Measurements from ENCODE around the gene ITGA1.
"Not testable (repeated sequence)": the region's sequence is repeated elsewhere in the genome, so short reads cannot be mapped to it uniquely, and the experiment has no call there.

The ITGA1 gene

GRCh38 chr5:52861368-52861767 lies 73.7 kb downstream of the ITGA1 start:
- in situ Hi-C loops (cut with MboI; ENCODE audit: low sequenced_read_pairs) = no loop called here

DNA sequence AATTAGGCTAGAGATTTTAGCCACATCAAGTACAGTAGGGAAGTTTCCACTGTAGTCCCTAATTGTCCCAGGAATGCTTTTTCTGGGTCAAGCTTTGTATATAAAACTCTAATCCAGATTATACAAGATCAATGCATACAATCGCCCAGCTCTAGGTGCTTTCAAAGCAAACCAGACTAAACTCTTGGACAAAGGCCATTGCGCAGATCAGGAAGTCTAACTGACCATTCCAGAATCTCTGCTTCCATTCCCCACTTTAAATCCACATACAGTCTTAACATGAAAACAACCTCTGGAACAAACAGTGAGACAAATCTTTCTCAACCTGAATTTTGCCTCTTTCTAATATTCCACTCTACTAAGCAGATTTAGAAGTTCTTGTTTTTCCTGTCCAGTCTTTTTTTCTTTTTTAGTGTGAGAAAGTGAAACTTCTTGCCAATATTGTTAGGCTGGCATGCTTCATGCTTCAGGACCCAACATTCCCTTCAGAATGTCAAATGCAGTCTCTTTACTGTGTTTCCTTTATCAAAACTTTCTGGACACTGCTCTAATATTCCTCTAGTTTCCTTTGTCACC lies 76.1 kb downstream of the ITGA1 start:
- in situ Hi-C loops (cut with MboI; ENCODE audit: low sequenced_read_pairs) = no loop called here

GRCh38 chr5:52864371-52864770 lies 76.7 kb downstream of the ITGA1 start:
- in situ Hi-C loops (cut with MboI; ENCODE audit: low sequenced_read_pairs) = no loop called here

DNA sequence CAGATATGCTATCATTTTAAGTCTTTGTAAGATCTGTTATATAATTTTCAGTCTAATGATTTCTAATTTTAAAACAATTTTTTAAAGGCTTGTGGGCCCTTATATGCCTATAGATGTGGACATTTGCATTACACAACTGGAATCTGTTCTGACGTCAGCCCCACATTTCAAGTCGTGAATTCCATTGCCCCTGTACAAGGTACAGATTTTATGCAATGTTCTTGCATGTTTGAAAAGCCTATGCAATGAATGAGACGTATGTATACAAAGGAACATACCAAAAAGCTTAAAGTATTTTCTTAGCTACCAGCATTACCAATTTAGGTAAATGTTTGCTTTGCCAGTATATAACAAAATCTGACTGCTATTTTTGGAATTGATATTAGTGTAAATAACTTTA lies 77.2 kb downstream of the ITGA1 start:
- in situ Hi-C loops (cut with MboI; ENCODE audit: low sequenced_read_pairs) = no loop called here

DNA sequence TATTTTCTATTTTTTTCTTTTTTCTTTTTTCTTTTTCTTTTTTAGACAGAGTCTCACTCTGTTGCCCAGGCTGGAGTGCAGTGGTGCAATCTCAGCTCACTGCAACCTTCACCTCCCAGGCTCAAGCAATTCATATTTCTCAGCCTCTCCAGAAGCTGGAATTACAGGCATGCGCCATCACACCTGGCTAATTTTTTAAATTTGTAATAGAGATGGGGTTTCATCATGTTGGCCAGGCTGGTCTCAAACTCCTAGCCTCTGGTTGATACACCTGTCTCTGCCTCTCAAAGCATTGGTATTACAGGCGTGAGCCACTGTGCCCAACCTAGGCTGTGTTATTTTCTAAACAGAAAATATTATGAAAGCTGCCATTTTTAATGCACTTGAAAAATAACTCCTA lies 78.3 kb downstream of the ITGA1 start:
- in situ Hi-C loops (cut with MboI; ENCODE audit: low sequenced_read_pairs) = not testable (repeated sequence)

DNA sequence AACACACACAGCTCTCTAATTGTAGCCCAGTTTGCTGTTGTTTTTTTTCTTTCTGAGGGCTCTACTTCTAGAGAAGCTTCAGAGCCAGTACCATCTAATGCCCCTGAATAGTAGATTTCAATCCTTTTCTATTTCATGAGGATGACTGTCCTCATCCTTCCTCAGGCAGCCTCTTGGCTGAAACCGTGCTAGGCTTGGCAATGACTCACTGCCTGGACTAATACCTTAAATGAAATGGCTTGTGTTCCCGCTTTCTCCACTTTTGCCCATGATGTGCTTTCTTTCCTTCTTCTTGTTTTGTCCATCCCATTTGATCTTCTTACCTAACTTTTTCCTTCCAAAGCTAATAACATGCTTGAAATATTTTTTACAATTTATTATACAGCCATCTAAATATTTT lies 80.1 kb downstream of the ITGA1 start:
- in situ Hi-C loops (cut with MboI; ENCODE audit: low sequenced_read_pairs) = no loop called here

- in situ Hi-C loops (cut with MboI; ENCODE audit: low sequenced_read_pairs) = no loop called here
Measured at GRCh38 chr5:52868417-52868816, 80.7 kb downstream of the ITGA1 start.

GRCh38 chr5:52869391-52869790 lies 81.7 kb downstream of the ITGA1 start:
- in situ Hi-C loops (cut with MboI; ENCODE audit: low sequenced_read_pairs) = no loop called here

DNA sequence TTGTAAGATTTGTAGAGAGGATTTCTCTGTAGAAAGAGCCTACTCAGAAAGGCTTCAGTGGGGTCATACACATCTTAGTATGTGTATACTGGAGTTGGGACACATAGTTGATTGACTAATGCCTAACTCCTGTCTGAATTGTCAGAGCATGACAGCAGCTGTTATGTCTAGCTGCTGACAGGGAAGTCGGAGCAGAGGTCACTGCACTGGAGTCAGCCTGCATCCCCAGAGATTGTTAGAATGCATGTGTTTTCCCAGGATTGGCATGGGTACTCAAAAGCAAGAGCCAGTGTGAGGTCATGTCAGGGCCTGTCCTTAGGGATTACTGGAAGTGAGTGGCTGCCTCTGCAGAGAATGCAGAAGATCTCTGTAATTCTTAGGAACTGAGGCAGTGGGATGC lies 82.7 kb downstream of the ITGA1 start:
- in situ Hi-C loops (cut with MboI; ENCODE audit: low sequenced_read_pairs) = no loop called here

- in situ Hi-C loops (cut with MboI; ENCODE audit: low sequenced_read_pairs) = no loop called here
Measured at GRCh38 chr5:52875827-52876226, 88.1 kb downstream of the ITGA1 start.

DNA sequence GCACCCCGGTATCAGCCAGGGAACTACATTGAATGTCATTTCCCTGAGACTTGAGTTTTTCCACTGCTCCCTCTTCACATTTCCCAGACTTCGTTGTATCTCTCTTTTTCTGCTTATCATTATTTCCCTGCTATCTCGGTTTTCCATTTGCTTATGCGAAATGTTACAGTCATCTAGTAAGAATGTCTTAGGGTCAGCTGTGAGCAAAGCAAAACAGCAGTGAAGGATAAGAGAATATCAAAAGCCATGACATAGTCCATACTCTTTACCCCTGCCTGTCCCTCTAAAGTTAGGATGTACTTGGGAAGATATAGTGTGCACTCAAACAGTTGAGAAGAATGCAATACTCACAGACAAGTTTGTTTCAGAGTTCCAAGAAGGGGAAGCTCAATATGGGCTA lies 88.7 kb downstream of the ITGA1 start:
- in situ Hi-C loops (cut with MboI; ENCODE audit: low sequenced_read_pairs) = no loop called here

DNA sequence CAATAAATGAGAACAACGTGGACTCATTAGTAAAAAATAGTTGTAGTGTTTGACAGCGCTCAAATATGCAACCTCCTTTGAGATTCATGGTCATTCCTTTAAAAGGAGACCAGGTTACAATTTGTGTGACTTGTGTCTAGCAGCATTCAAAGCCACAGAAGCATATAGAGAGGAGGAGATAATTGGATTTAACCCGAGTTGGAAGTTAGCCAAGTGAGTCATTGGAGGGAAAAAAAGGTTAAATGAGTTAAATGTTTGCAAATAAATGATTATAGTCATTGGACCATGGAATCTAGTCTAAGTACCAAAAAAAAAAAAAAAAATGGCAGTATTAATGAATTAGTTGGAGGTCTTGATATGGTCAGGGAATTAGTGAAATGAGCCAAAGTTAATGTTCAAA lies 90.9 kb downstream of the ITGA1 start:
- in situ Hi-C loops (cut with MboI; ENCODE audit: low sequenced_read_pairs) = no loop called here

DNA sequence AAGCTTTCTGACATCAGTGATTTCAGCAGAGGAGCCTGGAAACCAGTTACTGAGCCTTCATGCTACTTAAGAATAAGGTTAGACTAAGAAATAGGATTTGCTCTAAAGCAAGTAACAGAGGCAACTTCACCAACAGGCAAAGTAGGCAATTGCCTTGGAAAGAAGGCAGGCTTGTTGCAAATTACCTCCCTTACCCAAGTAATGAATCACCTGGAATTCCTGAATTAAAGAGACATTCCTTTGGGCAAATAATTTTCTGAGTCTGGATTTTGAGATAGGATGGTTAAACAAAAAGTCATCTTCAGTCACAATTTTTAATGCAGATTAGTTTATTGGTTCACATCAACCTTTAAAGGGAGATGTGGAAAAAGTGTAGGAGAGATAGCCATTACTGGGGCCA lies 92.8 kb downstream of the ITGA1 start:
- in situ Hi-C loops (cut with MboI; ENCODE audit: low sequenced_read_pairs) = no loop called here

- in situ Hi-C loops (cut with MboI; ENCODE audit: low sequenced_read_pairs) = no loop called here
Measured at GRCh38 chr5:52881468-52881867, 93.8 kb downstream of the ITGA1 start.

- in situ Hi-C loops (cut with MboI; ENCODE audit: low sequenced_read_pairs) = no loop called here
Measured at GRCh38 chr5:52883110-52883509, 95.4 kb downstream of the ITGA1 start.

GRCh38 chr5:52884453-52884852 lies 96.7 kb downstream of the ITGA1 start:
- in situ Hi-C loops (cut with MboI; ENCODE audit: low sequenced_read_pairs) = no loop called here

GRCh38 chr5:52885614-52886013 lies 97.9 kb downstream of the ITGA1 start:
- in situ Hi-C loops (cut with MboI; ENCODE audit: low sequenced_read_pairs) = no loop called here

GRCh38 chr5:52886206-52886605 lies 98.5 kb downstream of the ITGA1 start:
- in situ Hi-C loops (cut with MboI; ENCODE audit: low sequenced_read_pairs) = no loop called here

DNA sequence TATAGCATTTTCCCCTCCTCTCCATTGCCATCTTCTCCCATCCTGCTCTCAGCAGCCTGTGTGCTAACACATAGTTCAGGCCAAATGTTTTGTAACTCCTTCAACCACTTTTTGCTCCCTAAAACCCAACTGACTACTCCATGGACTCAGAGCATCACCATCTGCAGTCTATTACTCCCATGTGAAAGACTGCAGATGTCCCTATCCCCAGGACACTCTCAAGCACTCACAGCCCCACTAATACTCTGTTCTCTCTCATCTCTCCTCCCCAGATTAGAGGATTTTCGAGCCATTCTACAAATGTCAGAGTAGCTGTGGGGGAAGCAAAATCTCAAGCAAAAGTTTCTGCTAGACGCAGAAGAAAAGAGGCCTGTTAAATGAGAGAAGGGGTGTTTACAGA lies 99.3 kb downstream of the ITGA1 start:
- in situ Hi-C loops (cut with MboI; ENCODE audit: low sequenced_read_pairs) = no loop called here

DNA sequence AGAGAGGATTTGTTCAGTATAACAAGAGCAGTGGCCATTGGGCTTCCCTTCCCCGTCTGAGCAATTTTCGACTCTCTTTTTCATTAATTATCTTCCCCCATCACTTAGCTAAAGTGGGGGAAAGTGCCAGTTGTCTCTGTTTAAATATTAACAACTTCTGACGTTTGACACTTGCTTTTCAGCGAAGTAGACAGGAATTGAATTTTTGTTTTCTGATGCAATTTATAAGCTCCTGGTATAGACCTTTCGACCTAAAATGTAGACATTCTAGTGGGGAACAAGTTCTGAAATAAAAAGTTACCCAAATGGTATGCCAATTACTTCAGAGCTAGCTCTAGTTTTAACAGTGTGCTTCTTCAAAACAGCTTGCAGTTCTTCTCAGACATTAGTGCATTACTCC lies 100.6 kb downstream of the ITGA1 start:
- in situ Hi-C loops (cut with MboI; ENCODE audit: low sequenced_read_pairs) = no loop called here

GRCh38 chr5:52892242-52892878 lies 104.6 kb downstream of the ITGA1 start:
- in situ Hi-C loops (cut with MboI; ENCODE audit: low sequenced_read_pairs) = no loop called here

DNA sequence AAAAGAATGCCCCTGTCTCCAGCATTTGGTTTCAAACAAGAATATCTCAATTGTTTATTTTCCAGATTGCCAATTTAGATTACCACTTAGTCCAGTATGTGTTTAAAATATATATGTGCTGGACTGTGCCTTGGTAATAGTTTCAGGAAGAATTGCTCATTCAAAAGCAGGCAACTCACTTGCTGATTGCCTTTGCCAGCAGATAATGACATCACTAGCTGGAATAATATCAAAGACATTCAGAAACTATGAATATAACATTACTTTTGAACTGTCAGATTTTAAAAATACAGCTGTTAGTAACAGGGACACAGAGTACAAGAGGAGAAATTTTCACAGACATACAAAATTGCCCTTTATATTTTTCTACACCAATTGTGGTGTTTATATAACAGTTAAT lies 105.4 kb downstream of the ITGA1 start:
- in situ Hi-C loops (cut with MboI; ENCODE audit: low sequenced_read_pairs) = no loop called here

- in situ Hi-C loops (cut with MboI; ENCODE audit: low sequenced_read_pairs) = no loop called here
Measured at GRCh38 chr5:52893863-52894262, 106.1 kb downstream of the ITGA1 start.

Data from HL-60/S4 treated with retinoic acid at 250 ng/mL for 4 days and 3 days (cell line).